Omental fat pad (tissue), 4 donors: Measurements from ENCODE around the gene CD3D. TPM values are rescaled to one million over a fixed set of nuclear protein-coding genes. Genes with fewer than 3 reads are reported as not detected.

Source experiments
- ATAC-seq: fragments of 150-250 bp; one replicate; pipeline ENCODE4 v1.9.1; 2016; ENCODE audit warnings: mild to moderate bottlenecking, moderate library complexity; ENCODE audit not compliant: low FRiP score
- DNase-seq: peaks from one replicate; pipeline ENCODE4 v3.0.0-alpha.2; 2019; ENCODE audit warnings: low spot score
- total RNA-seq, 4 donors: library from RNA; depleted of rRNA; stranded (reverse); fragments of >200 nt; gene quantifications; one replicate each; pipeline ENCODE4 v1.1.0, GENCODE V29; 2016
- TF ChIP-seq, protein P1 (sequence below), 3 donors: fragments of 450-650 bp; IDR thresholded peaks; one replicate each; pipeline ENCODE4 v1.5.1; 2016 to 2017; ENCODE audit warnings: antibody characterized with exemption in 3 of 3, mild to moderate bottlenecking in 3 of 3, moderate library complexity in 2 of 3

Gene CD3D
- total RNA-seq, 4 donors from 2014 or later: 1.7 to 3.4 (median 2.6) TPM

GRCh38 chr11:118353084-118353710, 10.7 kb upstream of the CD3D start:
- DNase-seq: no peak
- ATAC-seq: no peak
- TF ChIP-seq, protein P1, sequence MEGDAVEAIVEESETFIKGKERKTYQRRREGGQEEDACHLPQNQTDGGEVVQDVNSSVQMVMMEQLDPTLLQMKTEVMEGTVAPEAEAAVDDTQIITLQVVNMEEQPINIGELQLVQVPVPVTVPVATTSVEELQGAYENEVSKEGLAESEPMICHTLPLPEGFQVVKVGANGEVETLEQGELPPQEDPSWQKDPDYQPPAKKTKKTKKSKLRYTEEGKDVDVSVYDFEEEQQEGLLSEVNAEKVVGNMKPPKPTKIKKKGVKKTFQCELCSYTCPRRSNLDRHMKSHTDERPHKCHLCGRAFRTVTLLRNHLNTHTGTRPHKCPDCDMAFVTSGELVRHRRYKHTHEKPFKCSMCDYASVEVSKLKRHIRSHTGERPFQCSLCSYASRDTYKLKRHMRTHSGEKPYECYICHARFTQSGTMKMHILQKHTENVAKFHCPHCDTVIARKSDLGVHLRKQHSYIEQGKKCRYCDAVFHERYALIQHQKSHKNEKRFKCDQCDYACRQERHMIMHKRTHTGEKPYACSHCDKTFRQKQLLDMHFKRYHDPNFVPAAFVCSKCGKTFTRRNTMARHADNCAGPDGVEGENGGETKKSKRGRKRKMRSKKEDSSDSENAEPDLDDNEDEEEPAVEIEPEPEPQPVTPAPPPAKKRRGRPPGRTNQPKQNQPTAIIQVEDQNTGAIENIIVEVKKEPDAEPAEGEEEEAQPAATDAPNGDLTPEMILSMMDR (IDR thresholded peaks at IDR 0.05): no peak

DNA sequence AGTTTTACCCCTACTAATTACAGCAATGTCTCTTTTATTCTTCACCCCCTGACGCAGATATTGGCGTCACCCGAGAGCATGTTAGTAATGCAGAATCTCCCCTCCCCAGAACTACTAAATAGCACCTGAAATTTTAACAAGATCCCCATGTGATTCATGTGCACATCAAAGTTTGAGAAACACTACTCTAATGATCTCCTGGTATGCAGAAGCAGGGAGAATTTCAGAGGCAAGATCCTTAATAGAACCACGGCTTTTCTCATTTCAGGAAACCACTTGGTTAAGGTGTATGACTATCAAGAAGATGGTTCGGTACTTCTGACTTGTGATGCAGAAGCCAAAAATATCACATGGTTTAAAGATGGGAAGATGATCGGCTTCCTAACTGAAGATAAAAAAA, 7.0 kb upstream of the CD3D start:
- ATAC-seq (no peak), DNase-seq (no peak)
- TF ChIP-seq, protein P1 (IDR thresholded peaks at IDR 0.05): no peak

GRCh38 chr11:118343981-118344515, 1.5 kb upstream of the CD3D start, which contains the start of gene CD3G:
Gene CD3G, plus strand, starts transcription at chr11:118344344. Its CDS starts 80 bp downstream, at chr11:118344424.
- TF ChIP-seq, protein P1 (IDR thresholded peaks at IDR 0.05): no peak
- DNase-seq: no peak
- ATAC-seq: no peak

- TF ChIP-seq, protein P1 (IDR thresholded peaks at IDR 0.05): no peak
- no peak for DNase-seq
- ATAC-seq: no peak
Measured at GRCh38 chr11:118343248-118343647, 743 bp upstream of the CD3D start.

GRCh38 chr11:118341815-118342489, 553 bp downstream of the CD3D start:
- TF ChIP-seq, protein P1 (IDR thresholded peaks at IDR 0.05): no peak
- ATAC-seq (no peak), DNase-seq (no peak)

DNA sequence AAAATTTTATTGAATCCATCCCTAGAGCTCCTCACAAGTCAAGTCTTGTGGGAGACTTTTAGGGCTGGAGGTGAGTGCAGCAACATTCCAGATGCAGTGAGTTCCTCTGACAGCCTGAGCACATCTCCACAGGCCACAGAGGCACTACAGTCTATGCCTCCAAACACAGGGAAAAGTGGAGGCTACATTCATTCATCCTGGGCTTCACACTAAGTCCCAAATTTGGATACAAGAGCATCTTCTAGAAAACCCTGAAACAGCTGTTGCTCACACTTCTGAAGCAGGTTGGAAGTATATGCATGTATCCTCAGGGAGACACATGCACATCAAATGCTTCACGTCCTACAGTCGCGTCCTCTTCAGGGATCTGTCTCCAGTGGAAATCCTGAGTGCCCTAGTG, 1.2 kb downstream of the CD3D start:
- ATAC-seq (no peak), DNase-seq (no peak)
- TF ChIP-seq, protein P1 (IDR thresholded peaks at IDR 0.05): no peak
